Measurements from ENCODE around the gene GPR25.

Gene GPR25

DNA sequence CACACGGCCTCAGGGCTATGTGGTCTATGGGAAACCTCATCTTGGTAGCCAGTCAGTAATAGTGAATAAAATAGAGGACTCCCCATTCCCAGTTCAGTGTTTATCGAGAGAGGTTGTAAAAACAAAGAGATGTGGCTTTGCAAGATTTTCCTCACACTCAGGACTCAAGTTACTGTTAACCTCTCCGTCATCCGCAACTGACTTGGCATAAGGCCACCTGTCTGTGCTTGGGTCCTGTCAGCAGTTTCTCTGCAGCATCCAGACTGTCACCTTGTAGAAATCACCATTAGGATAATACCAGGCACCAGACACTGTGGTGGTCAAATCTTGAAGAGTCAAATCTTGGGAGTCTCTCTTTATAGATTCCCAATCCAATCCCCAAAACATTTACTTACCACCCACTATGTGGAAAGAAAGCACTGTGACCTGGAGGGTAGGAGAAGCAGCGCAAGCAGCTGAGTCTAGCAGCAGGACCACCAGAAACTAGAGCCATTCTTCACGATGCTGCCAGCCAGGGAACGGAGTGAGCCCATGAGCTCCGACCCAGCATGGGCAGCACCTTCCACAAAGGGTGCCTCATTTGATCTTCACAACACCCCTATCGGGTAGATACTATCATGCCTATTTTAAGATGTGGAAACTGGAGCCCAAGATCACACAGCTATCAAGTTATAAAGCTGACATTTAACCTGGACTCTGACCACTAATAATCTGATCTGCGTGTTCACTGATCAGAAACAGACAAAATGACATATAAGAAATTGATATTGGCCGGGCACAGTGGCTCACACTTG, 5.6 kb upstream of the GPR25 start:
- Histone ChIP-seq H3K27me3 (ENCODE audit: insufficient read depth, low read length, poor library complexity) (peaks cover 5% of the 10 kb centered on the region), H4K20me1 (ENCODE audit: insufficient read depth, low read length) (no peaks in the 10 kb centered on the region), H3K9me3 (ENCODE audit: insufficient read depth, low read length, severe bottlenecking) (no peaks in the 10 kb centered on the region), H3K79me2 (ENCODE audit: insufficient read depth, low read length) (no peaks in the 10 kb centered on the region), H3K9ac (ENCODE audit: low read depth, low read length) (no peak overlapping the region), H3K27ac (ENCODE audit: low read length) (no peak overlapping the region), H3K4me1 (ENCODE audit: insufficient read depth, low read length) (no peaks in the 10 kb centered on the region), H2AFZ (ENCODE audit: low read depth, low read length) (no peak overlapping the region), H3K4me3 (ENCODE audit: low read depth in 1 of 2, low read length in 2 of 2) (no peak overlapping the region), H3K36me3 (ENCODE audit: insufficient read depth, low read length) (no peaks in the 10 kb centered on the region), H3K4me2 (ENCODE audit: insufficient read depth, low read length) (no peak overlapping the region)
- TF ChIP-seq, protein P1, sequence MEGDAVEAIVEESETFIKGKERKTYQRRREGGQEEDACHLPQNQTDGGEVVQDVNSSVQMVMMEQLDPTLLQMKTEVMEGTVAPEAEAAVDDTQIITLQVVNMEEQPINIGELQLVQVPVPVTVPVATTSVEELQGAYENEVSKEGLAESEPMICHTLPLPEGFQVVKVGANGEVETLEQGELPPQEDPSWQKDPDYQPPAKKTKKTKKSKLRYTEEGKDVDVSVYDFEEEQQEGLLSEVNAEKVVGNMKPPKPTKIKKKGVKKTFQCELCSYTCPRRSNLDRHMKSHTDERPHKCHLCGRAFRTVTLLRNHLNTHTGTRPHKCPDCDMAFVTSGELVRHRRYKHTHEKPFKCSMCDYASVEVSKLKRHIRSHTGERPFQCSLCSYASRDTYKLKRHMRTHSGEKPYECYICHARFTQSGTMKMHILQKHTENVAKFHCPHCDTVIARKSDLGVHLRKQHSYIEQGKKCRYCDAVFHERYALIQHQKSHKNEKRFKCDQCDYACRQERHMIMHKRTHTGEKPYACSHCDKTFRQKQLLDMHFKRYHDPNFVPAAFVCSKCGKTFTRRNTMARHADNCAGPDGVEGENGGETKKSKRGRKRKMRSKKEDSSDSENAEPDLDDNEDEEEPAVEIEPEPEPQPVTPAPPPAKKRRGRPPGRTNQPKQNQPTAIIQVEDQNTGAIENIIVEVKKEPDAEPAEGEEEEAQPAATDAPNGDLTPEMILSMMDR (IDR thresholded peaks at IDR 0.05; ENCODE audit: borderline replicate concordance, extremely low read depth, low read length, poor library complexity, severe bottlenecking) = no peak
- DNase-seq = no peak
- no peak for ATAC-seq (ENCODE audit: insufficient read depth, low read depth)

DNA sequence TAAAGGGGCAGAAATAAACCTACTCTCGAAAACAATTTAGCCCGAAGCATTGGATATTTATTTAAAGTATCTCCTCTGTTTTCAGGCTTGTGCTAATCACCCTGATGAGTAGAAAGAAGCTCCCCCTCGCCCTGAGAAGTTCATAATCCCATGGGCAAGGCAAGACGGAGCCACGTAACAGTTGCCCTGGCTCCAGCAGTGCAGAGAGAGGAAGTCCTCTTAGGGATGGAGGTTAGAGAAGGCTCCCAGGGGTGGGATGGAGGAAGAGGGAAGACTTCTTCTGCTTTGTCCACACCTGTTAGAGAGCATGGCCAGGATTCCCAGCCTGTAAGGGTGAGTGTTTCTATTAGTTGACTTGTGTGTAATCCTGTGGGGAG, 3.4 kb upstream of the GPR25 start:
- Histone ChIP-seq H3K4me1 (ENCODE audit: insufficient read depth, low read length) (no peaks in the 10 kb centered on the region), H4K20me1 (ENCODE audit: insufficient read depth, low read length) (no peaks in the 10 kb centered on the region), H3K4me3 (ENCODE audit: low read depth in 1 of 2, low read length in 2 of 2) (no peak overlapping the region), H3K9ac (ENCODE audit: low read depth, low read length) (no peak overlapping the region), H3K36me3 (ENCODE audit: insufficient read depth, low read length) (no peaks in the 10 kb centered on the region), H3K79me2 (ENCODE audit: insufficient read depth, low read length) (no peaks in the 10 kb centered on the region), H3K4me2 (ENCODE audit: insufficient read depth, low read length) (no peak overlapping the region), H2AFZ (ENCODE audit: low read depth, low read length) (no peak overlapping the region), H3K27me3 (ENCODE audit: insufficient read depth, low read length, poor library complexity) (peaks cover 5% of the 10 kb centered on the region), H3K27ac (ENCODE audit: low read length) (no peak overlapping the region), H3K9me3 (ENCODE audit: insufficient read depth, low read length, severe bottlenecking) (no peaks in the 10 kb centered on the region)
- DNase-seq (no peak), ATAC-seq (ENCODE audit: insufficient read depth, low read depth) (no peak)
- TF ChIP-seq, protein P1 (IDR thresholded peaks at IDR 0.05; ENCODE audit: borderline replicate concordance, extremely low read depth, low read length, poor library complexity, severe bottlenecking) = no peak
- no peak for TF ChIP-seq EZH2 (IDR thresholded peaks at IDR 0.05; ENCODE audit: borderline replicate concordance, low read depth, low read length, severe bottlenecking)

DNA sequence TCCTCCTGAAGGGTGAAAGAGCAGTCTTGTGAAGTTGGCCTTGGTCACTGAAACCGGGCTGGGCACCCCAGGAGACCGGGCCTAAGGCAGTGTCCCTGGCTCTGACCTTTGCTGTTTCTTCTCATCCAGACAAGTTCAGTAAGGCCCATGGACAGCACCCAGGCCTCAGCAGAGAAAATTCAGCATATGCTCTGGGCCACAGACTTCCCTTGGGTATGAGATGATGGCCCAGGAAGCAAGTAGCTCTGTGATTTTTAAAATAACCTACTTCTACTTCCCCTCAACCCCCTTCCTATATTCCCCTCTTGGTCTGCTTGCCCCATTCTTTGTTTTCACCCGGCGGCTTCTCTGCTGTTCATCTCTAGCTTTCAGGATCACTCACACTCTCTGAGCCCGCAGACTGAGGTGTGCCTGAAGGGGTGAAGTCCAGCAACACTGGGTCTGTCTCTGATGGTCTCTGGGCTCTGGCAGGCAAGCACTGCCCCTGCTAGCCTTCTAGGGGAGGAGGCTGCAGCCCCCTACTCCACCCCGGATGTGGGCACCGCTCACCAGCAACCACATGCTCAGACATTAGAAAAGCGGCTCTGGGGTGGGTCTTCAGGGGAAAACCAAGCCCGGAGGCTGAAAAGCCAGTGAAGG, 2.9 kb upstream of the GPR25 start:
- no peaks in the 10 kb centered on the region for H3K36me3 ChIP-seq (ENCODE audit: insufficient read depth, low read length)
- H3K4me2 ChIP-seq (ENCODE audit: insufficient read depth, low read length) = no peak overlapping the region
- DNase-seq (no peak), ATAC-seq (ENCODE audit: insufficient read depth, low read depth) (0 out of 3 replicates have a peak, but pooled peaks have one; percentile 37)
- TF ChIP-seq, protein P1 (IDR thresholded peaks at IDR 0.05; ENCODE audit: borderline replicate concordance, extremely low read depth, low read length, poor library complexity, severe bottlenecking) = no peak
- TF ChIP-seq EZH2 (IDR thresholded peaks at IDR 0.05; ENCODE audit: borderline replicate concordance, low read depth, low read length, severe bottlenecking) = no peak
- no peaks in the 10 kb centered on the region for H3K9me3 ChIP-seq (ENCODE audit: insufficient read depth, low read length, severe bottlenecking)
- H3K4me3 ChIP-seq (ENCODE audit: low read depth in 1 of 2, low read length in 2 of 2) = no peak overlapping the region
- peaks cover 5% of the 10 kb centered on the region for H3K27me3 ChIP-seq (ENCODE audit: insufficient read depth, low read length, poor library complexity)
- no peaks in the 10 kb centered on the region for H3K4me1 ChIP-seq (ENCODE audit: insufficient read depth, low read length)
- H3K9ac ChIP-seq (ENCODE audit: low read depth, low read length) = no peak overlapping the region
- H3K79me2 ChIP-seq (ENCODE audit: insufficient read depth, low read length) = no peaks in the 10 kb centered on the region
- H3K27ac ChIP-seq (ENCODE audit: low read length) = no peak overlapping the region
- no peak overlapping the region for H2AFZ ChIP-seq (ENCODE audit: low read depth, low read length)
- no peaks in the 10 kb centered on the region for H4K20me1 ChIP-seq (ENCODE audit: insufficient read depth, low read length)
